ENCODE data around the gene TEDC1. TPM values are rescaled to one million over a fixed set of nuclear protein-coding genes. Genes with fewer than 3 reads are reported as not detected.
A peak's percentile ranks its signal among the peaks of the same experiment; 100 is the strongest.

TEDC1 gene
- total RNA-seq, 1 experiment from 2014 or later = 26.2 TPM

GRCh38 chr14:105475269-105476096, 15.6 kb upstream of the TEDC1 start:
- DNase-seq = peak; percentile 67
- H3K4me2 ChIP-seq (ENCODE audit: insufficient read depth, insufficient read length, low read length) = peak overlapping the region; percentile 25
- no peaks in the 10 kb centered on the region; the same call in 1 of the 2 replicates for H3K4me1 ChIP-seq (ENCODE audit: insufficient read depth, low read length)
- peaks cover 47% of the 10 kb centered on the region for H3K27me3 Mint-ChIP-seq (ENCODE audit: low read depth)
- no peaks in the 10 kb centered on the region for H3K9me3 ChIP-seq (ENCODE audit: control insufficient read depth, low read depth, low read length)
- no peak overlapping the region for H4K91ac ChIP-seq (ENCODE audit: insufficient read length, low read depth, low read length)
- no peak overlapping the region for H3K23ac ChIP-seq (ENCODE audit: insufficient read length, low read depth, low read length)
- no peak overlapping the region for H3K9ac ChIP-seq (ENCODE audit: extremely low read depth, insufficient read length, low read length)
- no peak for TF ChIP-seq CTCF (conservative IDR thresholded peaks at IDR 0.05)
- H3K9me3 Mint-ChIP-seq = peaks cover 0 to 3% of the 10 kb centered on the region in 2 experiments; a peak in 1 of 5 replicates
- H3K79me1 ChIP-seq (ENCODE audit: insufficient read depth, low read depth, low read length, poor library complexity, severe bottlenecking) = no peaks in the 10 kb centered on the region
- H2BK120ac ChIP-seq (ENCODE audit: low read depth, low read length, poor library complexity, severe bottlenecking) = no peak overlapping the region
- no peak overlapping the region for H3K14ac ChIP-seq (ENCODE audit: insufficient read depth, low read length)
- H3K4me3 Mint-ChIP-seq = peak overlapping the region; percentile 48 to 73
- H3K27ac ChIP-seq (ENCODE audit: insufficient read length, low read depth, low read length) = no peak overlapping the region
- H2BK5ac ChIP-seq (ENCODE audit: insufficient read length, low read length) = no peak overlapping the region
- H4K5ac ChIP-seq (ENCODE audit: insufficient read length, low read depth, low read length) = no peak overlapping the region
- H3K56ac ChIP-seq (ENCODE audit: insufficient read length, low read depth, low read length) = no peak overlapping the region
- H2BK12ac ChIP-seq (ENCODE audit: insufficient read length, low read depth, low read length) = peak overlapping the region; percentile 29
- no peak overlapping the region for H3K27ac Mint-ChIP-seq
- no peaks in the 10 kb centered on the region for H3K36me3 Mint-ChIP-seq (ENCODE audit: insufficient read depth in 1 of 3, low read depth in 3 of 3)
- H3T11ph ChIP-seq (ENCODE audit: low read length) = no peak overlapping the region
- H4K20me1 ChIP-seq (ENCODE audit: control insufficient read depth, insufficient read depth, insufficient read length) = no peaks in the 10 kb centered on the region
- peaks cover 33% of the 10 kb centered on the region for H3K27me3 ChIP-seq (ENCODE audit: insufficient read depth, low read length)
- H2AFZ ChIP-seq (ENCODE audit: low read length) = no peak overlapping the region
- peak overlapping the region; percentile 8 for H3K18ac ChIP-seq (ENCODE audit: insufficient read length, low read depth, low read length)
- H2BK15ac ChIP-seq (ENCODE audit: low read depth, low read length) = no peak overlapping the region
- H3K79me2 ChIP-seq (ENCODE audit: insufficient read depth, low read length) = no peaks in the 10 kb centered on the region
- H4K8ac ChIP-seq (replicated peaks; ENCODE audit: insufficient read length, low read depth, low read length) = no peak overlapping the region
- peaks cover 0 to 22% of the 10 kb centered on the region in 2 experiments; a peak in 2 of 4 replicates for H3K4me1 Mint-ChIP-seq
- no CpG with 5 or more reads among the region's 48 CpGs for WGBS (ENCODE audit: extremely low coverage, insufficient read length, low lambda C conversion rate)
- H3K4ac ChIP-seq (ENCODE audit: low read depth, low read length) = no peak overlapping the region
- H2BK20ac ChIP-seq (ENCODE audit: low read depth, low read length, poor library complexity, severe bottlenecking) = no peak overlapping the region
- peaks cover 8% of the 10 kb centered on the region for H3K23me2 ChIP-seq (ENCODE audit: insufficient read length, low read depth, low read length, poor library complexity, severe bottlenecking)
- no peak overlapping the region for H2AK5ac ChIP-seq (ENCODE audit: insufficient read length, low read length)

All from H9 (cell line).